ENCODE data around the gene PARP6.
A peak's percentile ranks its signal among the peaks of the same experiment; 100 is the strongest.

The PARP6 gene

DNA sequence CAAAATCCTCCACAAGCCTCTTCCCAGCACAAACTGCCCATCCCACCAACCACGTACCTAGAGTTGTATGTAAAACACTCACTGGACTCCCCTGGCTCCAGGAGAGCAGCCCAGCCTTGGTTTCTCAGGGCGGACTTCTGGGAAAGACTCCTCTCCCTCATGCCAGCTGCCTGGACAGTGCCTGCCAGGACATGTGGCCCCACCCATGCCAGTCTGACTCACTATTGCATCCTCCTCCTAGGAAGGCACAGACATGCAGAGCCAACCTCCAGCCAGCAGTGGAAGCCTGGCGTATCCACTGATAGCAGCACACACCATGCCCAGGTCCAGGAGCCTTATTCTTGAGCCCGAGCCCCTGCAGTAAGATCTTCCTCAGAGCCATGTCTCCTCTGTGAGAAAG is 50.0 kb downstream of the PARP6 start:
- Histone ChIP-seq H3K27ac (ENCODE audit: low read depth, low read length) (peak overlapping the region; percentile 2), H3K4me3 (ENCODE audit: low read length) (no peak overlapping the region), H3K36me3 (ENCODE audit: control insufficient read depth, insufficient read depth, low read length) (peaks cover 9% of the 10 kb centered on the region), H3K4me1 (ENCODE audit: control insufficient read depth, insufficient read depth, low read length) (peaks cover 11% of the 10 kb centered on the region), H3K9ac (ENCODE audit: low read length) (no peak overlapping the region), H3K27me3 (ENCODE audit: control insufficient read depth, insufficient read depth, low read length) (no peaks in the 10 kb centered on the region)

DNA sequence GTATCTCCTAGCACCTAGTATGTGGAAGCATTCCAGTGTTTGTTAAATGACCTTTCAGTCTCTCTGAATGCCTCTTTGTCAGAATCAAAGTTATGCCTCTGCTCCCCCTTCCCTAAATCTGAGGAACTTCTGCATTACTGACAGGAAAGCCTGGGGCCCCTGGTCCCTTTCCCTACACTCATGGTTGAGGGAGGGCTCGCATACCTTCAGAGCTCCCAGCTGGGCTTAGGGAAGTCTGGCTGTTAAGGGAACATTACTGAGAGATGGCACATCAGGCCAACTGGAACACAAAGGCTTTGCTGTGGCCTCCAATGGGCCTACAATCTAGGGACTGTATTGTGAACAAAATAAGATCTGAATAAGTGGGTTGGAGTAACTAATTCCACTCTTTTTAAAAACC is 51.7 kb downstream of the PARP6 start:
- H3K36me3 ChIP-seq (ENCODE audit: control insufficient read depth, insufficient read depth, low read length): peaks cover 16% of the 10 kb centered on the region
- no peak overlapping the region for H3K9ac ChIP-seq (ENCODE audit: low read length)
- H3K4me3 ChIP-seq (ENCODE audit: low read length): no peak overlapping the region
- no peak overlapping the region for H3K27ac ChIP-seq (ENCODE audit: low read depth, low read length)
- peaks cover 4% of the 10 kb centered on the region for H3K4me1 ChIP-seq (ENCODE audit: control insufficient read depth, insufficient read depth, low read length)
- H3K27me3 ChIP-seq (ENCODE audit: control insufficient read depth, insufficient read depth, low read length): no peaks in the 10 kb centered on the region

DNA sequence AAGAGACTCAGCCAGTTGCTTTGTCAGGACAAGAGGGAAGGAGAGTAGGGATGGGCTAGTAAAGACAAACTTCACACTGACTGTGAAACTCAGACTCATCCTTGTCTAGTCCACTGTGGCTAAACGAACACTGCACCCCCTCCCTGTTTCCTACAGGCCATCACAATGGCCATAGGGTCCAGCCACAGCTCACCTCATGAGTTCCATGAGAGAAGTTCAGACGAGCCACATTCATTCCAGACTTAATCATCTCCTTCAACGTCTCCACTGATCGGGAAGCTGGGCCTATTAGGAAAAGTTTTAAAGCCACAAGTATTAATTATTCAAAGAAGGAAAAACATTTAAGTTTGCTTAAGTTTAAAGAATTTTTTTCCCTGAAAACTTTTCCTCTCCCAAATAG is 55.1 kb downstream of the PARP6 start:
- H3K4me1 ChIP-seq (ENCODE audit: control insufficient read depth, insufficient read depth, low read length): peaks cover under 1% of the 10 kb centered on the region
- H3K27me3 ChIP-seq (ENCODE audit: control insufficient read depth, insufficient read depth, low read length): no peaks in the 10 kb centered on the region
- no peak overlapping the region for H3K4me3 ChIP-seq (ENCODE audit: low read length)
- no peak overlapping the region for H3K27ac ChIP-seq (ENCODE audit: low read depth, low read length)
- peaks cover 19% of the 10 kb centered on the region for H3K36me3 ChIP-seq (ENCODE audit: control insufficient read depth, insufficient read depth, low read length)
- no peak overlapping the region for H3K9ac ChIP-seq (ENCODE audit: low read length)

DNA sequence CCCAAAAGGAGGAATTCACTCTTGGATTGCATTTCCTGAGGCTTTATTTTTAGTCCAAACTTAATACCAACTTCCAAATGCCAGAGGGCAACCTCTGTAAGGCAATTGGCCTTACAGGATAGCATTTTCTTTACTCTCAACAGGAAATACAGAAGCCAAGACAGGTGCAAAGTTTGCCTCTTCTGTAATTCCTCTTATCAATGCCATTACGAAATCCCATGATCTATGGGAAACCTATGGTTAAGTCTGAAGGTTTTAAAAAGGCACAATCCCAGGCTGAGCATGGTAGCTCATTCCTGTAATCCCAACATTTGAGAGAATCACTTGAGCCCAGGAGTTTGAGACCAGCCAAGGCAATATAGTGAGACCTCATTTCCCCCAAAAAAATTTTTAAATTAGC is 56.3 kb downstream of the PARP6 start:
- Histone ChIP-seq H3K27me3 (ENCODE audit: control insufficient read depth, insufficient read depth, low read length) (no peaks in the 10 kb centered on the region), H3K9ac (ENCODE audit: low read length) (no peak overlapping the region), H3K27ac (ENCODE audit: low read depth, low read length) (no peak overlapping the region), H3K36me3 (ENCODE audit: control insufficient read depth, insufficient read depth, low read length) (peaks cover 19% of the 10 kb centered on the region), H3K4me3 (ENCODE audit: low read length) (no peak overlapping the region), H3K4me1 (ENCODE audit: control insufficient read depth, insufficient read depth, low read length) (no peaks in the 10 kb centered on the region)

DNA sequence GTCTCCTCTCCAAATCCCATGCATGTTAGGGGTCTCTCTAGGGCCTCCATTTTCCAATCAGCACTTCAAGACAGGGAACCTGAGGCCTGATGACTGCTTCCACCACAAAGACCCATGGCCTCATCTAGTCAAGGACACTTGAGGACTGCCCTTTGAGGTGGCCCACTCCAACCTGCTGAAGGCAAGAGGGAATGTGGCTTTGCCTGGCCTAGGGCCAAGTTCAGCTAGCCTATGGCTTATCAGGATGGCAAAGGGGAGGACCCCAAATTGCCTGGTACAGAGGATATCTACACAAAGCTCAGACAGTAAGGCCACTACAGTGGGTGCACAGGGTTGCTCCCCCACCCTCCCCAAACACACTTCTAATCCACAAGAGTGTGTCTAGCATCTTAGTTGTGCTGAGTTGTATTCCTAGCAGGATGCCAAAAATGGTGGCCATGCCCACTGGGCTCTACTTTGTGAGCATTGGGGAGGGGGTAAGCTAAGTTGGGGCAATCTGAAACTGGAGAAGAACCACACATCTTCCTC is 64.7 kb downstream of the PARP6 start:
- Histone ChIP-seq H3K36me3 (ENCODE audit: control insufficient read depth, insufficient read depth, low read length) (peaks cover 69% of the 10 kb centered on the region), H3K27ac (ENCODE audit: low read depth, low read length) (no peak overlapping the region), H3K27me3 (ENCODE audit: control insufficient read depth, insufficient read depth, low read length) (no peaks in the 10 kb centered on the region), H3K9ac (ENCODE audit: low read length) (no peak overlapping the region), H3K4me3 (ENCODE audit: low read length) (no peak overlapping the region), H3K4me1 (ENCODE audit: control insufficient read depth, insufficient read depth, low read length) (peaks cover 7% of the 10 kb centered on the region)

DNA sequence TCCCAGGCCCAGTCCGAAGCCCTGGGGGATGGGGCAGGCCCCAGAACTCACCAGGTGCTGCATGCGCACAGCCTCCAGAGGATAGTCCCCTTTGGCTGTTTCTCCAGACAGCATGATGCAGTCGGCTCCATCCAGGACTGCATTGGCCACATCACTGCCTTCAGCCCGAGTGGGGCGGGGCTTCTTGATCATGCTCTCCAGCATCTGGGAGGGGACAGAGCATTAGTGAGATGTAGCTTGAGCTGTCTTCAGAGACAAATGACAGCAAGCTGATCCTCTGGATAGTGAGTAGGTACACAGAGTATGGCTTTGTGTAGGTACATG is 65.7 kb downstream of the PARP6 start:
- H3K9ac ChIP-seq (ENCODE audit: low read length): no peak overlapping the region
- no peak overlapping the region for H3K4me3 ChIP-seq (ENCODE audit: low read length)
- H3K27me3 ChIP-seq (ENCODE audit: control insufficient read depth, insufficient read depth, low read length): no peaks in the 10 kb centered on the region
- H3K4me1 ChIP-seq (ENCODE audit: control insufficient read depth, insufficient read depth, low read length): peaks cover 7% of the 10 kb centered on the region
- H3K36me3 ChIP-seq (ENCODE audit: control insufficient read depth, insufficient read depth, low read length): peaks cover 77% of the 10 kb centered on the region
- no peak overlapping the region for H3K27ac ChIP-seq (ENCODE audit: low read depth, low read length)

DNA sequence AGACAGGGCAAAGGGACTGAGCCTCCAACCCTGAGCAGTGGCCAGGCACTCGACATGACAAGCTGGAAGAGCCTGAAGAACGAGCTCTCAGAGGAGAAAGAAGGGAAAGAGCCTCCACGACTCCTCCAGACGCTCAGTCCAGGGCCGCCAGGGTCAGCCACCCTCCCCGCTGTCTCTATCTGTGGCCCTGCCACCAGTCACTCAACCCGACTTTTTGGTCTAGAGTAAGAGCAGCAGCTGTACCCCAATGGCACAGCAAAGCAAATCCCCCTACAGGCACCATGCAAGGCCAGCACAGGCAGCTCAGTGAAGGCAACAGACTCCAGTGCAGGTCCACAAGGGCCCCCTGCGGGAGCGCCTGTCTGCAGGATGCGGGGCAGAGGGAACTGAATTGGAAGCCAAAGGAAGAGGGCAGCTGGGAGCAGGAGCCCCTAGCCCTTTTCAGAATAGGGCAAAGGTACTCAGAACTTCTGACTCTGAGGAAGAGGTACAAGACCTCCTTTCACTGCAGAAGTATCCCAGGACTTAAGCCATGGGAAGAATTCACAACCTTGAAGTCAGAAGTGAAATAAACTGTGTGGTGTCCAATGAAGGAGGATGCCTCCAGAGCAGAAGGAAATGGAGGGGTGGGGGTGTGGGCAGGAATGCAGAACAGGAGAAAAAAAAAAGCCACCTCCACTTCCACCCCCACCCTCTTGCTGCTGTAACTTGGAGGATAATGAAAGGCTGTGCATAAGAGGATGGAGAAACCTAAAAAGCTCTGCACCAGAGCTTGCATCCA is 66.3 kb downstream of the PARP6 start:
- Histone ChIP-seq H3K9ac (ENCODE audit: low read length) (no peak overlapping the region), H3K27me3 (ENCODE audit: control insufficient read depth, insufficient read depth, low read length) (no peaks in the 10 kb centered on the region), H3K36me3 (ENCODE audit: control insufficient read depth, insufficient read depth, low read length) (peaks cover 79% of the 10 kb centered on the region), H3K4me1 (ENCODE audit: control insufficient read depth, insufficient read depth, low read length) (peaks cover 7% of the 10 kb centered on the region), H3K4me3 (ENCODE audit: low read length) (no peak overlapping the region), H3K27ac (ENCODE audit: low read depth, low read length) (no peak overlapping the region)

DNA sequence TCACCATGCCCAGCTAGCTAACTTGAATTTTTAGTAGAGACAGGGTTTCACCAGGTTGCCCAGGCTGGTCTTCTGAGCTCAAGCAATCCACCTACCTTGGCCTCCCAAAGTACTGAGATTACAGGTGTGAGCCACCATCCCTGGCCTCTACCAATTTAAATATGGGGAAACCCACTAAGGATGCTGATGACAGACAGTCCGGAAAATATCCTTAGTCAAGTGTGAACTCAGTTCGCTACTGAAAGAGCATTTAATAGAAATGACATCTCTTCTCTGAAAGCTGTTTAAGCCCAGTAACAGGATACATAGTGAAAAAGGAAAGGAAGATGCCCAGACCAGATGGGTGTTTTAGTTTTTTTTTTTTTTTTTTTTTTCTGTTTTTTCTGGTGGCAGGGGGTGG is 67.1 kb downstream of the PARP6 start:
- no peaks in the 10 kb centered on the region for H3K27me3 ChIP-seq (ENCODE audit: control insufficient read depth, insufficient read depth, low read length)
- no peak overlapping the region for H3K27ac ChIP-seq (ENCODE audit: low read depth, low read length)
- H3K36me3 ChIP-seq (ENCODE audit: control insufficient read depth, insufficient read depth, low read length): peaks cover 77% of the 10 kb centered on the region
- H3K9ac ChIP-seq (ENCODE audit: low read length): no peak overlapping the region
- peaks cover 7% of the 10 kb centered on the region for H3K4me1 ChIP-seq (ENCODE audit: control insufficient read depth, insufficient read depth, low read length)
- no peak overlapping the region for H3K4me3 ChIP-seq (ENCODE audit: low read length)

DNA sequence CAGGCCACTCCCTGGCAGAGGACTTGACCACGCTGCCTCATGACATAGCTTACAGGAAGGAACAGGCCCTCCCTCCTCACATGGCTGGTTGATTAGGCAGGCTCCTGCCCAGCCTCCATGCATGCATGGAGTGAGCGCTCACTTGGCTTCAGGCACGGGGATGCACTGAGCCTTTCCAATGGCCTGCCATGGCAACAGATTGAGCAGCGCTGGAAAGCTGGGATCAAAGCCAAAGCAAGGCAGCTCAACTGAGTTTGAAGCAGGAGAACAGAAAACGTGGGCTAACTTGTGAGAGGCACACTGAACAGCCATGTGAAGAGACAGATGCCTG is 68.9 kb downstream of the PARP6 start:
- no peak overlapping the region for H3K9ac ChIP-seq (ENCODE audit: low read length)
- no peaks in the 10 kb centered on the region for H3K27me3 ChIP-seq (ENCODE audit: control insufficient read depth, insufficient read depth, low read length)
- peaks cover 7% of the 10 kb centered on the region for H3K4me1 ChIP-seq (ENCODE audit: control insufficient read depth, insufficient read depth, low read length)
- peaks cover 75% of the 10 kb centered on the region for H3K36me3 ChIP-seq (ENCODE audit: control insufficient read depth, insufficient read depth, low read length)
- H3K4me3 ChIP-seq (ENCODE audit: low read length): no peak overlapping the region
- H3K27ac ChIP-seq (ENCODE audit: low read depth, low read length): peak overlapping the region; percentile 31

DNA sequence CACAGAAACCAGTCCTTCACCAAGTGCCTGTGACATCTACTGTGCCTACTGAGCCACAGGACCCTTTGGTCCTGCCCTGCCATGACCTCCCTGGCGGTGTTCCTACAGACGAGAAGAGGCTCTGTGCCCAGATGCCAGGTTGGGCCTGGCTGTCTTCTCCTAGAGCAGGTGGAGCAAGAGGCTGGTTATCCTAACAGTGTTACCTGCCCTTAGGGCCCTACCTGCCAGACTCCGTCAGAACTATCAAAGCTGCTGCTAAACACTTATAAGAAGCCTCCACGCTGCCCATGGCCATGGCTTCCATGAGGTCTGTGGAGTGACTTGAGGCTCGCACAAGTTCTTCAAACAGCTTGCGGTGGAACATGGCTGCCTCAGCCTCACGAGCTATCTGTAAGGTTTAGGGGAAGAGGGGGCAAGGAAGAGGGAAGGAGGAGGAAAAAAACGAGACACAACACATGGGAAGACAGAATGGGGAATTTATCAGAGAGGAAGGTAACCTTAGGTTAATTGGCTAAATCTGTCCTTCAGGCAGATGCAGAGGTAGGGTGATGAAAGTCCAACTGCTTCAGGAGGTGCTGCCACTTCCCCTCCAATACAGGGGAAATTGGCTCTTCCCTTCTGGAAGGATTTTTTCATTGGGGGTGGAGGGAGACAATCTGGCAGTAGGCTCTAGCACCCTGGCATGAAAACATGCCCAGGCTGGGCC is 69.4 kb downstream of the PARP6 start:
- H3K4me1 ChIP-seq (ENCODE audit: control insufficient read depth, insufficient read depth, low read length): peaks cover 7% of the 10 kb centered on the region
- no peaks in the 10 kb centered on the region for H3K27me3 ChIP-seq (ENCODE audit: control insufficient read depth, insufficient read depth, low read length)
- no peak overlapping the region for H3K9ac ChIP-seq (ENCODE audit: low read length)
- H3K27ac ChIP-seq (ENCODE audit: low read depth, low read length): peak overlapping the region; percentile 31
- peaks cover 70% of the 10 kb centered on the region for H3K36me3 ChIP-seq (ENCODE audit: control insufficient read depth, insufficient read depth, low read length)
- H3K4me3 ChIP-seq (ENCODE audit: low read length): no peak overlapping the region

DNA sequence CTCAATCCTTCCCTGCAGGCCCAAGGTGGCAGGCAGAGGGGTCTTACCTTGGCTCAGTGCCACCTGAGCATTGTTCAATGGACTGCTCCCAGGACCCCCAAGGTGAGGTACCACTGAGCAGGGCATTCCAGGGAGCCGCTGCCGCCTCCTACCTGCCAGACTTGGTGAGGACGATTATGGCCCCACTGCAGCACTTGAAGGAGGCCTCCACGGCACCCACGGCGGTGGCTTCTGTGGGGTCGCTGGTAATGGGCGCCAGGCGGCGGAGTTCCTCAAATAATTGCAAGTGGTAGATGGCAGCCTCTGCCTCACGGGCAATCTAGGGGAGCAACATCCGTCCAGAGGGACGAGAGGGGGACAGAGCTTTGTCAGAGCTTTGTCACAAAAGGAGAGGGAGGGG is 70.1 kb downstream of the PARP6 start:
- no peak overlapping the region for H3K4me3 ChIP-seq (ENCODE audit: low read length)
- peaks cover 7% of the 10 kb centered on the region for H3K4me1 ChIP-seq (ENCODE audit: control insufficient read depth, insufficient read depth, low read length)
- no peak overlapping the region for H3K9ac ChIP-seq (ENCODE audit: low read length)
- H3K36me3 ChIP-seq (ENCODE audit: control insufficient read depth, insufficient read depth, low read length): peaks cover 63% of the 10 kb centered on the region
- H3K27ac ChIP-seq (ENCODE audit: low read depth, low read length): no peak overlapping the region
- H3K27me3 ChIP-seq (ENCODE audit: control insufficient read depth, insufficient read depth, low read length): peaks cover under 1% of the 10 kb centered on the region

DNA sequence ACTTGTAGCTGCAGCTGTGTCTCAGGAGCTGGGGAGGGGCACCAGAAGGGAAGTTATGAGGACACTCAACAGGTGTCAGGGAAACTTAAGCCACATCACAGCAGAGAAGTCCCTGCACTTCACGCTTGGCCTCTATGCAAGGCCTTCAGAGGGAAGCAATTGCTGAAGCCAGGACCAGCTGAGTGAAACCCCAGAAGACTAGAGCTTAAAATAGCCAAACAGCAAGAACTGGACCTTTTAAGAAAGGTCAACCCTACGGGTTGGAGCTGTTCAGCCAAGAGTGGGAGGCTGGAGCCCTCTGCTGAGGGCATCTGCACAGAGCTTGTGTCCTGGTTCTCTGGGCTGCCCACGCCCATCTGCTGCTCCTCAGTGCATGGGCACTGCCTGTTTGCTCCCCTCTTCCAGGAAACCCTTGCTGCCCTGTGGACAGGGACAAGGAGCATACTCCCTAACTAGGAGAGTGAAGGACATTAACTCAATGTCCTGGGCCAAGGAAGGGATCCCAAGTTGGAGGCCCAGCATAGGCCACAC is 70.9 kb downstream of the PARP6 start:
- Histone ChIP-seq H3K9ac (ENCODE audit: low read length) (no peak overlapping the region), H3K36me3 (ENCODE audit: control insufficient read depth, insufficient read depth, low read length) (peaks cover 55% of the 10 kb centered on the region), H3K27me3 (ENCODE audit: control insufficient read depth, insufficient read depth, low read length) (peaks cover 7% of the 10 kb centered on the region), H3K4me1 (ENCODE audit: control insufficient read depth, insufficient read depth, low read length) (peaks cover 7% of the 10 kb centered on the region), H3K27ac (ENCODE audit: low read depth, low read length) (no peak overlapping the region), H3K4me3 (ENCODE audit: low read length) (no peak overlapping the region)
